Heart right ventricle (tissue), 16 donors: Measurements from ENCODE around the gene RAB20. TPM values are rescaled to one million over a fixed set of nuclear protein-coding genes. Genes with fewer than 3 reads are reported as not detected.
A peak's percentile ranks its signal among the peaks of the same experiment; 100 is the strongest.

Experiments
- ATAC-seq, 8 donors: fragments of 200-7000 bp; cut with Tn5 transposase; one replicate each; pipeline ENCODE4 v1.9.1; 2020; ENCODE audit warnings: mild to moderate bottlenecking in 8 of 8, moderate library complexity in 8 of 8, moderate number of reproducible peaks in 1 of 8
- DNase-seq, 2 donors: peaks; one replicate each; pipeline ENCODE4 v3.0.0-alpha.2; 2020
- H3K27ac ChIP-seq, 10 donors: fragments of 200-600 bp; sonication (generic) in 2 of 10; one replicate each; pipeline versions ENCODE4 v1.5.0 to v1.8.0; 2020 to 2022; ENCODE audit warnings: mild to moderate bottlenecking in 3 of 10
- H3K27me3 ChIP-seq, 7 donors: fragments of 200-600 bp; one replicate each; pipeline ENCODE4 v1.8.0; 2021 to 2022; ENCODE audit warnings: mild to moderate bottlenecking in 2 of 7
- H3K36me3 ChIP-seq, 9 donors: fragments of 200-600 bp; sonication (generic) in 1 of 9; one replicate each; pipeline versions ENCODE4 v1.5.0 to v1.8.0; 2020 to 2022; ENCODE audit warnings: mild to moderate bottlenecking in 2 of 9
- H3K4me1 ChIP-seq, 9 donors: fragments of 200-600 bp; sonication (generic) in 1 of 9; one replicate each; pipeline versions ENCODE4 v1.5.0 to v1.8.0; 2020 to 2022; ENCODE audit warnings: mild to moderate bottlenecking in 4 of 9
- H3K4me3 ChIP-seq, 10 donors: fragments of 200-600 bp; sonication (generic) in 2 of 10; one replicate each; pipeline versions ENCODE4 v1.5.0 to v1.8.0; 2020 to 2022; ENCODE audit warnings: mild to moderate bottlenecking in 7 of 10, moderate library complexity in 2 of 10
- H3K9me3 ChIP-seq, 11 donors: fragments of 200-600 bp in 10 of 11; sonication (generic) in 2 of 11; one replicate each; pipeline versions ENCODE4 v1.5.0 to v1.8.0; 2013 to 2022; ENCODE audit warnings: mild to moderate bottlenecking in 2 of 11, control low read depth in 1 of 11, moderate library complexity in 1 of 11
- CTCF ChIP-seq, 9 donors: fragments of 200-600 bp; sonication (generic) in 2 of 9; IDR thresholded peaks; one replicate each; pipeline versions ENCODE4 v1.5.0 to v1.8.0; 2021 to 2022; ENCODE audit warnings: antibody characterized with exemption in 9 of 9, mild to moderate bottlenecking in 5 of 9, moderate library complexity in 1 of 9
- WGBS, 2 donors: extraction: QIAGEN DNeasy Blood & Tissue Kit; methylation state at CpG; one replicate each; pipeline ENCODE4 v1.1.7; 2013; ENCODE audit warnings: inconsistent platforms in 1 of 2; 5-methylcytosine and 5-hydroxymethylcytosine counted together
- intact Hi-C, 10 donors: fragments of 100-400 bp; cut with DNase I; formaldehyde crosslinking; loops; one replicate each; pipeline versions ENCODE4 v1.11.1 to v1.14.2; 2022
- polyA plus RNA-seq, 2 donors: library from polyadenylated mRNA; stranded (reverse); fragments of 200-250 nt; gene quantifications; one replicate each; pipeline ENCODE4 v1.2.3, GENCODE V29; 2013
- total RNA-seq, 10 donors: library from RNA; stranded (reverse); fragmentation: NEBNext Ultra II Directional in 3 of 10; extraction: Animal tissue kit (Norgen Biotek cat#: 25700) in 3 of 10; gene quantifications; one replicate each; pipeline versions ENCODE4 v1.2.1 to v1.2.4, GENCODE V29; 2021 to 2023
- donor health status: Arrhythmogenic right ventricular cardiomyopathy.
- donor health status: ischemic (EF 13 %, LVEDD 7.1; RV severe dilation, severe dysfunction).
- donor health status: healthy with polysubstance abuse.
- donor health status: DM: no; HTN: yes; CAD: no.
- donor health status: DM: no; HTN: no; CAD: no.
- donor health status: ischemic (EF 25% LVEDD 6.9; RV normal size, moderate dysfunction).
- donor health status: ischemic (EF 25% LVEDD 5.7; RV mildly dilated, moderate dysfunction).
- donor health status: healthy.
- donor health status: DM: yes; HTN: yes; CAD: no.
- donor health status: Ischemic cardiomyopathy.
- donor health status: ischemic (EF 35%, LVEDD 5.7; RV mildly dilated, moderate dysfunction).
- donor health status: nonischemic (EF 11% LVEDD 7.7; RV severe dilation, severe dysfunction).
- donor health status: DM: yes; HTN: yes; CAD: no.
- donor health status: PGD.
- donor health status: ischemic (EF 29% LVEDD 5.4; RV normal size, mild dysfunction).
- donor health status: nonischemic (EF 23%, LVEDD 6.1; RV moderate dilation, normal function).

Gene RAB20
- total and polyA plus RNA-seq, 12 donors: 5.4 to 40.8 (median 12.5) TPM

- ATAC-seq: no peak
- no peak overlapping the region for H3K4me3 ChIP-seq
- no peaks in the 10 kb centered on the region for H3K9me3 ChIP-seq
- intact Hi-C loops: loop anchor here in 6 of 10 donors (5.0 to 10.0 kb wide), 7 partner anchors 37 to 340 kb away; partner anchors contain the start of gene NAXD (in 1 of the 6)
- no peak for DNase-seq
- peaks cover 0 to 4% (median 0%) of the 10 kb centered on the region in 9 donors for H3K36me3 ChIP-seq
- WGBS, 2 donors: 97 to 98% methylated on average over 3 of the region's 3 CpGs
- no peak overlapping the region for H3K27ac ChIP-seq
- no peaks in the 10 kb centered on the region for H3K27me3 ChIP-seq
- TF ChIP-seq CTCF (IDR thresholded peaks at IDR 0.05): no peak
- peaks cover 3 to 32% (median 28%) of the 10 kb centered on the region in 9 donors for H3K4me1 ChIP-seq
These were observed 3.0 kb upstream of the RAB20 start for GRCh38 chr13:110564472-110564985.

GRCh38 chr13:110563463-110563774 is 1.9 kb upstream of the RAB20 start:
- H3K27ac ChIP-seq: no peak overlapping the region
- no peak for TF ChIP-seq CTCF (IDR thresholded peaks at IDR 0.05)
- H3K4me3 ChIP-seq: peak overlapping the region in 1 of 10 donors; percentile 92
- no peaks in the 10 kb centered on the region for H3K27me3 ChIP-seq
- ATAC-seq (no peak), DNase-seq (no peak)
- H3K9me3 ChIP-seq: no peaks in the 10 kb centered on the region
- intact Hi-C loops: loop anchor here in 6 of 10 donors (5.0 to 10.0 kb wide), 7 partner anchors 36 to 339 kb away; partner anchors contain the start of gene NAXD (in 1 of the 6)
- peaks cover 3 to 42% (median 35%) of the 10 kb centered on the region in 9 donors for H3K4me1 ChIP-seq
- peaks cover 0 to 4% (median 0%) of the 10 kb centered on the region in 9 donors for H3K36me3 ChIP-seq
- WGBS, 2 donors: 93 to 95% methylated on average over 9 of the region's 9 CpGs

- WGBS, 2 donors: 85 to 90% methylated on average over 17 of the region's 17 CpGs
- Histone ChIP-seq H3K9me3 (no peaks in the 10 kb centered on the region), H3K27me3 (no peaks in the 10 kb centered on the region), H3K36me3 (peaks cover 0 to 4% (median 0%) of the 10 kb centered on the region in 9 donors), H3K27ac (peak overlapping the region in 6 of 10 donors; percentile 93 to 98 (median 96)), H3K4me1 (peaks cover 3 to 46% (median 35%) of the 10 kb centered on the region in 9 donors), H3K4me3 (peak overlapping the region in 9 of 10 donors; percentile 63 to 97 (median 87))
- DNase-seq (no peak), ATAC-seq (no peak)
- intact Hi-C loops: loop anchor here in 6 of 10 donors (5.0 to 10.0 kb wide), 7 partner anchors 36 to 338 kb away; partner anchors contain the start of gene NAXD (in 1 of the 6)
- no peak for TF ChIP-seq CTCF (IDR thresholded peaks at IDR 0.05)
These were observed 1.4 kb upstream of the RAB20 start for GRCh38 chr13:110562696-110563462.

GRCh38 chr13:110562036-110562597 is 595 bp upstream of the RAB20 start:
- Histone ChIP-seq H3K4me3 (peak overlapping the region; percentile 63 to 97 (median 85)), H3K9me3 (peaks cover 0 to 1% (median 0%) of the 10 kb centered on the region in 11 donors), H3K27me3 (no peaks in the 10 kb centered on the region), H3K36me3 (peaks cover 0 to 10% (median 0%) of the 10 kb centered on the region in 9 donors), H3K4me1 (peaks cover 3 to 54% (median 35%) of the 10 kb centered on the region in 9 donors), H3K27ac (peak overlapping the region; percentile 65 to 98 (median 95))
- WGBS, 2 donors: 12 to 19% methylated on average over 24 of the region's 24 CpGs
- DNase-seq (no peak), ATAC-seq (peak in 4 of 8 donors; percentile 17 to 35 (median 28))
- intact Hi-C loops: loop anchor here in 6 of 10 donors (5.0 to 10.0 kb wide), 7 partner anchors 35 to 337 kb away; partner anchors contain the start of gene NAXD (in 1 of the 6)
- TF ChIP-seq CTCF (IDR thresholded peaks at IDR 0.05): no peak
